CD4-positive, alpha-beta T cell treated with Interleukin-17A for 4 hours (primary cell): ENCODE results near the gene ARHGEF25.
"Not testable (repeated sequence)": the region's sequence is repeated elsewhere in the genome, so short reads cannot be mapped to it uniquely, and the experiment has no call there.

Source experiments
- DNase-seq: peaks from one replicate; pipeline ENCODE4 v3.0.0-alpha.2; 2020; ENCODE audit warnings: mixed read lengths

ARHGEF25 gene

GRCh38 chr12:57611108-57611826, at the start of gene ARHGEF25:
Gene ARHGEF25 (plus strand): TSS chr12:57611435. CDS start chr12:57611895, 460 bp downstream.
- peak; percentile 77 for DNase-seq

GRCh38 chr12:57563358-57563757, 47.9 kb upstream of the ARHGEF25 start:
- no peak for DNase-seq

- DNase-seq, result no peak
Observed at GRCh38 chr12:57564178-57564740, 47.0 kb upstream of the ARHGEF25 start.

- DNase-seq, result no peak
Observed at GRCh38 chr12:57568838-57569237, 42.4 kb upstream of the ARHGEF25 start.

GRCh38 chr12:57569858-57570257, 41.4 kb upstream of the ARHGEF25 start:
- DNase-seq, result no peak

- not testable (repeated sequence) for DNase-seq
Observed at GRCh38 chr12:57570438-57570837, 40.8 kb upstream of the ARHGEF25 start.

GRCh38 chr12:57571926-57572762, 39.1 kb upstream of the ARHGEF25 start:
- no peak for DNase-seq

- DNase-seq, result no peak
Observed at GRCh38 chr12:57574795-57575194, 36.4 kb upstream of the ARHGEF25 start.

- DNase-seq, result no peak
Observed at GRCh38 chr12:57575771-57576612, 35.2 kb upstream of the ARHGEF25 start.

GRCh38 chr12:57576613-57577160, 34.5 kb upstream of the ARHGEF25 start:
- no peak for DNase-seq

GRCh38 chr12:57577981-57578758, 33.1 kb upstream of the ARHGEF25 start:
- DNase-seq, result no peak

- DNase-seq, result no peak
Observed at GRCh38 chr12:57579011-57579410, 32.2 kb upstream of the ARHGEF25 start.

GRCh38 chr12:57579677-57580465, 31.4 kb upstream of the ARHGEF25 start:
- no peak for DNase-seq

- DNase-seq, result no peak
Observed at GRCh38 chr12:57580466-57580795, 30.8 kb upstream of the ARHGEF25 start.

- DNase-seq, result no peak
Observed at GRCh38 chr12:57581802-57582201, 29.4 kb upstream of the ARHGEF25 start.

GRCh38 chr12:57582440-57582839, 28.8 kb upstream of the ARHGEF25 start:
- DNase-seq, result no peak

GRCh38 chr12:57583008-57583831, 28.0 kb upstream of the ARHGEF25 start:
- peak; percentile 72 for DNase-seq

- no peak for DNase-seq
Observed at GRCh38 chr12:57584050-57584449, 27.2 kb upstream of the ARHGEF25 start.

GRCh38 chr12:57584690-57585089, 26.5 kb upstream of the ARHGEF25 start:
- DNase-seq, result no peak

GRCh38 chr12:57585156-57585555, 26.1 kb upstream of the ARHGEF25 start:
- no peak for DNase-seq
